GM21360 (cell line): Measurements from ENCODE around the gene OR4D1.

ENCODE experiments used
- ATAC-seq: cut with Tn5 transposase; IDR thresholded peaks from one replicate; pipeline ENCODE4 v1.9.1; 2021; ENCODE audit warnings: mild to moderate bottlenecking, moderate library complexity; ENCODE audit not compliant: unreplicated experiment

The OR4D1 gene

GRCh38 chr17:58192612-58193011 is 44.4 kb downstream of the OR4D1 start, which contains the start of gene EPX:
Gene EPX (plus strand): TSS chr17:58192726. CDS start chr17:58192847, 121 bp downstream.
- no peak for ATAC-seq

DNA sequence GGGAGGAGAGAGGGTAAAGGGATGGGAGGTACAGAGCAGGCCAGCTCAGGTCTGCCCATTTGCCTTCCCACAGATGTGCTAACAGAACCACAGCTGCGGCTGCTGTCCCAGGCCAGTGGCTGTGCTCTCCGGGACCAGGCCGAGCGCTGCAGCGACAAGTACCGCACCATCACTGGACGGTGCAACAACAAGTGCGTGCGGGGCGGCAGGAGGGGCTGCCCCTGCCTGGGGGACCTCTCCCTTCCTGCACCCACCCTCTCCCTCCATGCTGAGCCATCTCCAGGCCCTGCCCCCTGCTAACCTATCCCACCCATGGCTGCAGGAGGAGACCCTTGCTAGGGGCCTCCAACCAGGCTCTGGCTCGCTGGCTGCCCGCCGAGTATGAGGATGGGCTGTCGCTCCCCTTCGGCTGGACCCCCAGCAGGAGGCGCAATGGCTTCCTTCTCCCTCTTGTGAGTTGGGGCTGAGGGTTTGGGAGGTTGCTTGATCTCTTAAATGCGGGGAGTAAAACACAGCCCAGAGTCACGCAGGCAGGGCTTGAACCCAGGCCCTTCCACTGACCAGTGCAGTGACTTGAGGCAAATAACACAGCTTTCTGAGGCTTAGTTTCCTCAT is 45.6 kb downstream of the OR4D1 start:
- no peak for ATAC-seq

DNA sequence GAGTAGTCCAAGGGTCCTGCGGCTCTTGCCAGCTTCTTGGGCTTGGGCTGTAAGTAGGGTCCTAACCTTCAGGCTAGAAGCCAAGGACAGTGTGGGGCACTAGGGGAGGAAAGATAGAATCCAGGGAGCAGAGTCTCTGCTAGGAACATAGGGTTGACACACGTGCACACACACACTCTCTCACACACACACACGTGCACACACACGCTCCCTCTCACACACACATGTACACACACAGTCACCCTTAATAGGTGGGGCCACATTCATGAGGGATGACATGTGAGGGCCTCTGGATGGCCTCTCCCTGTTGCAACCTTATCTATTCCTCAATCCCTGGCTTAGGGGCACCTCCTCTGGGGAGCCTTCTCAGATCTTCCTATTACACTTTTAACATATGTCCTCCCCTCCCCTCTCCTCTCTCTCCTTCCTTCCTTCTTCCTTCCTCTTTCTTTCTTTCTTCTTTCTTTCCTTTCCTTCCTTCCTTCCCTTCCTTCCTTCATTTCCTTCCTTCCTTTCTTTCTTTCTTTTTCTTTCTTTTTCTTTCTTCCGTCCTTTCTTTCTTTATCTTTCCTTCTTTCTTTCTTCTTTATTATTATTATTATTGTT is 47.4 kb downstream of the OR4D1 start:
- no peak for ATAC-seq

DNA sequence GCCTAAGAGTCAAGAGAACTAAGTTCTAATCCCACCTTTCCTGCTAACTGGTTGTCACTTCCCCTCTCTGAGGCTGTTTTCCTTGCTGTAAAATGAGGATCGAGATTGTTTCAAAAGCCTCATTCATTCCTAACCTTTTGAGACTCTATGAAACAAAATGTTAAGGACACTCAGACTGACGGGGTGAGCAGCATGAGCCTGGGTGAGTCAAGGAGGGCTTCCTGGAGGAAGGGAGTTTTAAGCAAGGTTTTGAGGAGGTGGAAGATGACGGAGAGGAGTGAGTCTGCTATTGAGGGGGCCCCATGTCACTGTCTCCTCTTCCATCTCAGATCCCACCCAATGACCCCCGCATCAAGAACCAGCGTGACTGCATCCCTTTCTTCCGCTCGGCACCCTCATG is 48.4 kb downstream of the OR4D1 start:
- no peak for ATAC-seq

DNA sequence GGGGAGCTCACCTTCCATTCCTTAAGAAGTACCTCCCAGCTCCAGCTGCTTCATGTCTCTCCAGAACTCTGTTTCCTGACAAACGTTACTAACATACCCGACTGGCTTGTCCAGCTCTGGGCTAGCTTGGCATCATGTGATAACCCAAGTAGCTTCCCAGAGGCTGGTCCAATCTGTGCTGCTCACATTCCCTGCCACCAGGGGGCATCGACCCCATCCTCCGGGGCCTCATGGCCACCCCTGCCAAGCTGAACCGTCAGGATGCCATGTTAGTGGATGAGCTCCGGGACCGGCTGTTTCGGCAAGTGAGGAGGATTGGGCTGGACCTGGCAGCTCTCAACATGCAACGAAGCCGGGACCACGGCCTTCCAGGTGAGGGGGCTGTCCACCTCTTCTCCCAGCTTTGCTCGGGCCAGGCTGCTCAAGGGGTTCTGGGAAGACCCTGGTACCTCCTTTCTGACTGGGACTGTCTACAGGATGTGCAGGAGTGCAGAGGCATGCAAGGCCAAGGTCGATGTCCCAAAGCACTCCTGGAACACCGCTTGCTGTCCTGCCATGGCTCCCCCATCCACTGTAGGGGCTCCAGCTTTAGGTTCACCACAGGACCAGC is 51.9 kb downstream of the OR4D1 start:
- ATAC-seq, result no peak

DNA sequence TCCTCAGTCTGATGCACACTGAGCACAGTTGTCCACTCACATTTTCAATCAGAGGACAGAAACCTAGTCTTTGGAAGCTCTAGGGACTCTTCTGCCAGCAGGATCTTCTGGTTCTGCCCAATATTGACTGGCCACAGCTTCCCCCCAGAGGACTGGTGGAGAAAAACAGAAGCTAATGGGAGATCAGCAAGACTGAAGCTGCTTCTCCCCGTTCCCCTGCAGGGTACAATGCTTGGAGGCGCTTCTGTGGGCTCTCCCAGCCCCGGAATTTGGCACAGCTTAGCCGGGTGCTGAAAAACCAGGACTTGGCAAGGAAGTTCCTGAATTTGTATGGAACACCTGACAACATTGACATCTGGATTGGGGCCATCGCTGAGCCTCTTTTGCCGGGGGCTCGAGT is 54.7 kb downstream of the OR4D1 start:
- no peak for ATAC-seq

GRCh38 chr17:58204796-58205195 is 56.6 kb downstream of the OR4D1 start:
- ATAC-seq, result no peak

DNA sequence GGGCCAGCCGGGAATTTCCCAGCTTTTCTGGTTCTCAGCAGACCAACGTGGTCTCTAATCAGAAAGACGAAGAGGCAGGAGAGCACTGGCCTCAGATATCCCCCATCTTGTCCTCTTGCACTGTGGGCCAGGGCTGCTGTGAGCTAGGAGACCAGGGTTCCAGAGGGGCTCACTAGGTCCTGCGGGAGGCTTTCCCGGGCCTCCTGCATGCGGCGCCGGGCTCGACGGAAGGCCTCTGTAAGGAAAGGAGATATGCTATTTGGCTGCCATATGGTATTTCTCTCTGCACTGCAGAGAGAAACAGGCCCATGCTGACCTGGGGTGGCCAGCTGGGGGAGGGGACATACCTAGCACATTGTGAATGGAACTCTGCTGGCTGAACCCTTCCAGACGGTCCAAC is 57.8 kb downstream of the OR4D1 start:
- ATAC-seq, result no peak

GRCh38 chr17:58207451-58207850 is 59.3 kb downstream of the OR4D1 start:
- no peak for ATAC-seq

GRCh38 chr17:58208344-58208743 is 60.2 kb downstream of the OR4D1 start:
- no peak for ATAC-seq
